Breast epithelium (tissue), 4 donors: Measurements from ENCODE around the gene CRTC1. TPM values are rescaled to one million over a fixed set of nuclear protein-coding genes. Genes with fewer than 3 reads are reported as not detected.

Source experiments
- DNase-seq, 2 donors: peaks; one replicate each; pipeline ENCODE4 v3.0.0-alpha.2; 2019; ENCODE audit warnings: low spot score in 2 of 2
- H3K27ac ChIP-seq, 2 donors: fragments of 200-600 bp; sonication (generic) in 1 of 2; one replicate each; pipeline ENCODE4 v1.5.1; 2016 to 2019; ENCODE audit warnings: mild to moderate bottlenecking in 1 of 2
- H3K27me3 ChIP-seq, 2 donors: fragments of 200-600 bp; sonication (generic) in 1 of 2; one replicate each; pipeline versions ENCODE4 v1.5.1 to v1.6.0; 2017 to 2019; ENCODE audit warnings: control low read depth in 1 of 2, mild to moderate bottlenecking in 1 of 2
- H3K36me3 ChIP-seq: fragments of 200-600 bp; one replicate; pipeline ENCODE4 v1.5.1; 2019
- H3K4me1 ChIP-seq, 2 donors: fragments of 200-600 bp; sonication (generic); one replicate each; pipeline ENCODE4 v1.5.1; 2016 to 2019; ENCODE audit warnings: control low read depth in 1 of 2
- H3K4me3 ChIP-seq, 3 donors: fragments of 200-600 bp; sonication (generic); 1 replicate in 2 of 3; 2 replicates in 1 of 3; pipeline ENCODE4 v1.5.1; 2016 to 2019; ENCODE audit warnings: mild to moderate bottlenecking in 3 of 3, moderate library complexity in 2 of 3
- H3K9me3 ChIP-seq, 2 donors: fragments of 200-600 bp; sonication (generic) in 1 of 2; one replicate each; pipeline ENCODE4 v1.5.1; 2016 to 2019; ENCODE audit warnings: control low read depth in 1 of 2
- POLR2A ChIP-seq: fragments of 450-650 bp; IDR thresholded peaks from one replicate; pipeline ENCODE4 v1.6.1; 2016; ENCODE audit warnings: antibody characterized with exemption, mild to moderate bottlenecking, moderate library complexity
- POLR2AphosphoS5 ChIP-seq, 3 donors: sonication (generic); formaldehyde crosslinking; IDR thresholded peaks; one replicate each; pipeline ENCODE4 v1.6.1; 2017; ENCODE audit warnings: antibody characterized with exemption in 3 of 3
- intact Hi-C: fragments of 100-400 bp; cut with DNase I; formaldehyde crosslinking; loops from one replicate; pipeline ENCODE4 v1.15.1; 2023; ENCODE audit warnings: low total_unique reads
- total RNA-seq, 3 donors: library from RNA; depleted of rRNA; stranded (reverse); fragments of >200 nt; gene quantifications; one replicate each; pipeline ENCODE4 v1.1.0, GENCODE V29; 2016
- TF ChIP-seq, protein P1 (sequence below), 3 donors: fragments of 450-650 bp; IDR thresholded peaks; one replicate each; pipeline ENCODE4 v1.5.1; 2016 to 2017; ENCODE audit warnings: antibody characterized with exemption in 3 of 3, mild to moderate bottlenecking in 3 of 3, moderate library complexity in 3 of 3

CRTC1 gene
- total RNA-seq, 3 donors from 2014 or later = 4.8 to 6.1 (median 5.9) TPM

- H3K4me1 ChIP-seq = peaks cover 13 to 14% of the 10 kb centered on the region in 2 donors
- H3K27ac ChIP-seq = peak overlapping the region; percentile 83 to 86
- no peaks in the 10 kb centered on the region for H3K36me3 ChIP-seq
- H3K27me3 ChIP-seq = no peaks in the 10 kb centered on the region
- H3K4me3 ChIP-seq = peak overlapping the region in 2 of 3 donors; percentile 27 to 46
- intact Hi-C loops = no loop called here
- no peaks in the 10 kb centered on the region for H3K9me3 ChIP-seq
- TF ChIP-seq POLR2AphosphoS5 (IDR thresholded peaks at IDR 0.05) = peak; percentile 14 to 60 (median 17)
- no peak for TF ChIP-seq POLR2A
- peak; percentile 95 to 96 for DNase-seq
These were observed 78.9 kb downstream of the CRTC1 start for GRCh38 chr19:18762125-18763023.

DNA sequence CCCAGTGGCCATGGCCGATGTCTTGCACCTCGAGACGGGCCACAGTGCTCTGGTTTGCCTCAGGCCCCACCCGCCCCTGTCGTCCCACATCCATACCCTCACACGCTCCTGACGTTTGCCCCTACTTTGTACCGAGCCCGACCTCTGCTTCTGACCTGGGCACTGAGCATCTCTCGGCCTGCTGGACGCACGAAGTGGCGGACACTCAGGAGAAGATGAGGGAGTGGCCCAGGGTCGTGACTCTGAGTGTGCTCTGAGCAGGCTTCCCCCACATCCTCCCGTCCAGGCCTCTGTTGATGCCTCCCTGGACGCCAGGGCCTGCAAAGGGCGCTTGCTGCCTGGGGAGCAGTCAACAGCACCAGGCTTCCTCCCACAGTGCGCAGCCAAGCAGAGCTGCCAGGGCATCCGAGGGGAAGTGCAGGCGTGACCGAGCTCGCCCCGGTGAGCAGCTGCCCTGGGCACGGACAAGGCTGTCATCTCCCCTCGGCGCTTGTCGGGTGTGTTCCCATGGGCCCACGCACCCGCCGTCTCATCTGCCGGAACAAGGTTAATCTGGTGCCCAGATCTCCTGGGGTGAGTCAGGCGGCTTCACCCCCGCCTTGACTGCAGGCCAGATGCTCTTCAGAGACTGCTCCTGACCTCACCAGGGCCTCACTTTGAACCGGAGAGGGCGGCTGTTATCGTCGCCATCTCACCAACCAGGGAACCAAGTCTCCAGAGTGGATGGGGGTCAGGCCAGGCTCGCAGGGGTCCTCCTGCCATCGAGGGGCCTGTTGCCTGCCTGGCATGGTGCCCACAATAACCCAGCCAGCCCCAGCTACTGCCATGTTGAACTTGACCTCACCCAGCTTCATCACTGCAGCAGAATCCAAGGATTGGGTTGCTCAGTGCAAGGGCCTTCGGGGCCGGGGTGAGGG is 80.5 kb downstream of the CRTC1 start:
- peak; percentile 78 to 88 for DNase-seq
- TF ChIP-seq, protein P1, sequence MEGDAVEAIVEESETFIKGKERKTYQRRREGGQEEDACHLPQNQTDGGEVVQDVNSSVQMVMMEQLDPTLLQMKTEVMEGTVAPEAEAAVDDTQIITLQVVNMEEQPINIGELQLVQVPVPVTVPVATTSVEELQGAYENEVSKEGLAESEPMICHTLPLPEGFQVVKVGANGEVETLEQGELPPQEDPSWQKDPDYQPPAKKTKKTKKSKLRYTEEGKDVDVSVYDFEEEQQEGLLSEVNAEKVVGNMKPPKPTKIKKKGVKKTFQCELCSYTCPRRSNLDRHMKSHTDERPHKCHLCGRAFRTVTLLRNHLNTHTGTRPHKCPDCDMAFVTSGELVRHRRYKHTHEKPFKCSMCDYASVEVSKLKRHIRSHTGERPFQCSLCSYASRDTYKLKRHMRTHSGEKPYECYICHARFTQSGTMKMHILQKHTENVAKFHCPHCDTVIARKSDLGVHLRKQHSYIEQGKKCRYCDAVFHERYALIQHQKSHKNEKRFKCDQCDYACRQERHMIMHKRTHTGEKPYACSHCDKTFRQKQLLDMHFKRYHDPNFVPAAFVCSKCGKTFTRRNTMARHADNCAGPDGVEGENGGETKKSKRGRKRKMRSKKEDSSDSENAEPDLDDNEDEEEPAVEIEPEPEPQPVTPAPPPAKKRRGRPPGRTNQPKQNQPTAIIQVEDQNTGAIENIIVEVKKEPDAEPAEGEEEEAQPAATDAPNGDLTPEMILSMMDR (IDR thresholded peaks at IDR 0.05) = no peak
- peak; percentile 18 to 45 (median 25) for TF ChIP-seq POLR2AphosphoS5 (IDR thresholded peaks at IDR 0.05)
- H3K4me3 ChIP-seq = no peak overlapping the region
- intact Hi-C loops = no loop called here
- no peaks in the 10 kb centered on the region for H3K27me3 ChIP-seq
- H3K4me1 ChIP-seq = peaks cover 13 to 14% of the 10 kb centered on the region in 2 donors
- no peaks in the 10 kb centered on the region for H3K9me3 ChIP-seq
- no peaks in the 10 kb centered on the region for H3K36me3 ChIP-seq
- H3K27ac ChIP-seq = peak overlapping the region; percentile 59 to 83

- Histone ChIP-seq H3K27me3 (no peaks in the 10 kb centered on the region), H3K4me1 (peaks cover 13 to 14% of the 10 kb centered on the region in 2 donors), H3K4me3 (no peak overlapping the region), H3K9me3 (no peaks in the 10 kb centered on the region), H3K36me3 (no peaks in the 10 kb centered on the region), H3K27ac (peak overlapping the region; percentile 59 to 83)
- no peak for DNase-seq
- intact Hi-C loops = no loop called here
- TF ChIP-seq POLR2AphosphoS5 (IDR thresholded peaks at IDR 0.05) (no peak), POLR2A (no peak)
- TF ChIP-seq, protein P1 (IDR thresholded peaks at IDR 0.05) = no peak
These were observed 81.1 kb downstream of the CRTC1 start for GRCh38 chr19:18764591-18765051.

DNA sequence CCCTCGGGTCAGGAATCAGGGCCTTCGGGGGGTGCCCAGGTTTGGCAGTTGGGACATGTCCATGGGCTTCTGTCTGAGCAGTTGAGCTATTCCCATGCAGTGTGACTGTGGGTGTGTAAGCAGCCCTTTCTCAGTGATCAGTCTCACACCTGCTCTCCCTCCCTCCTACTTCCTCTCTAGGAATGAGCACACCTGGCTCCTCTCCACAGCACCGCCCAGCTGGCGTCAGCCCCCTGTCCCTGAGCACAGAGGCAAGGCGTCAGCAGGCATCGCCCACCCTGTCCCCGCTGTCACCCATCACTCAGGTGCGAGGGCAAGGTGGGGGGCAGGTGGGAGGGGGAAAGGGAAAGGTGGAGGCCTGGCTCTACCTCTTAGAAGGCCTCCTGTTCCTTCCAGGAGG is 81.7 kb downstream of the CRTC1 start:
- Histone ChIP-seq H3K36me3 (no peaks in the 10 kb centered on the region), H3K4me1 (peaks cover 13 to 14% of the 10 kb centered on the region in 2 donors), H3K27me3 (no peaks in the 10 kb centered on the region), H3K4me3 (no peak overlapping the region), H3K27ac (peak overlapping the region in 1 of 2 donors; percentile 83), H3K9me3 (no peaks in the 10 kb centered on the region)
- no peak for DNase-seq
- intact Hi-C loops = no loop called here
- TF ChIP-seq POLR2A = no peak
- TF ChIP-seq, protein P1 (IDR thresholded peaks at IDR 0.05) = no peak

DNA sequence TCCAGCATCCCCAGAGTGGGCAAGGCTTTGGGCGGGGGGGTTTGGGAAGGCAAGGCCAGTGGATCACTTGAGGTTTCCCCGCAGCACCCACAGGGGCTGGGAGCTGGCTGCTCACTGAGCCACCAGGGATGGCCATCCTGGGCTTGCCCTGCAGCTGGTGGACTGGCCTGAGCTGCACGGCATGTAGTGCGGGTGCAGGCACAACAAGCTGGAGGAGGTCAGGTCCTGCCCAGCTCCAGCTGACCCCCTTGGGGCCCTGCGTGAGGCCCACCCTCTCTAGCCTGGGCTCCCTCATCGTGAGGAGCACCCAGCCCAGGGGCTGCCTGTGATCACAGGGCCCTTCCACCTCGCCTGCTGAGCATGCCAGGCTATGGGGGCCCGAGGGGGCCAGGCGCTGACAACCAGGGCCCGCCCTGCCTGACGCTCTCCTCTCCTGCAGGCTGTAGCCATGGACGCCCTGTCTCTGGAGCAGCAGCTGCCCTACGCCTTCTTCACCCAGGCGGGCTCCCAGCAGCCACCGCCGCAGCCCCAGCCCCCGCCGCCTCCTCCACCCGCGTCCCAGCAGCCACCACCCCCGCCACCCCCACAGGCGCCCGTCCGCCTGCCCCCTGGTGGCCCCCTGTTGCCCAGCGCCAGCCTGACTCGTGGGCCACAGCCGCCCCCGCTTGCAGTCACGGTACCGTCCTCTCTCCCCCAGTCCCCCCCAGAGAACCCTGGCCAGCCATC is 84.7 kb downstream of the CRTC1 start:
- intact Hi-C loops = no loop called here
- Histone ChIP-seq H3K9me3 (no peaks in the 10 kb centered on the region), H3K4me1 (peaks cover 3 to 7% of the 10 kb centered on the region in 2 donors), H3K27ac (no peak overlapping the region), H3K27me3 (no peaks in the 10 kb centered on the region), H3K36me3 (no peaks in the 10 kb centered on the region), H3K4me3 (no peak overlapping the region)
- TF ChIP-seq POLR2AphosphoS5 (IDR thresholded peaks at IDR 0.05) (no peak), POLR2A (no peak)
- TF ChIP-seq, protein P1 (IDR thresholded peaks at IDR 0.05) = no peak
- no peak for DNase-seq
